T47D (cell line): Measurements from ENCODE around the gene CNOT3.

Experiments
- DNase-seq, 2 experiments: peaks; one replicate each; pipeline versions ENCODE4 v3.0.0 to v3.0.0-alpha.2; 2011 to 2012; ENCODE audit warnings: low read depth in 1 of 2, low spot score in 1 of 2
- JUND ChIP-seq: IDR thresholded peaks from 2 replicates; pipeline ENCODE4 v1.6.1; 2012; ENCODE audit warnings: low read depth
- in situ Hi-C: cut with HindIII; loops from 2 replicates; pipeline ENCODE4 v1.10.0; 2016; ENCODE audit warnings: low sequenced_read_pairs, low pct_unique_long_range_greater_than_20kb

The CNOT3 gene

GRCh38 chr19:54105796-54106195 lies 31.8 kb upstream of the CNOT3 start:
- TF ChIP-seq JUND: no peak
- no peak for DNase-seq
- in situ Hi-C loops: no loop called here

- no peak for DNase-seq
- in situ Hi-C loops: no loop called here
- TF ChIP-seq JUND: no peak
Observed at GRCh38 chr19:54106716-54107115, 30.8 kb upstream of the CNOT3 start.

GRCh38 chr19:54107876-54108490 lies 29.6 kb upstream of the CNOT3 start:
- in situ Hi-C loops: no loop called here
- no peak for DNase-seq
- TF ChIP-seq JUND: no peak

- no peak for TF ChIP-seq JUND
- no peak for DNase-seq
- in situ Hi-C loops: no loop called here
Observed at GRCh38 chr19:54108496-54108895, 29.1 kb upstream of the CNOT3 start.

GRCh38 chr19:54109651-54110050 lies 27.9 kb upstream of the CNOT3 start:
- in situ Hi-C loops: no loop called here
- no peak for DNase-seq
- TF ChIP-seq JUND: no peak

- no peak for TF ChIP-seq JUND
- in situ Hi-C loops: no loop called here
- DNase-seq: peak; percentile 29 to 52
Observed at GRCh38 chr19:54114340-54115108, 23.0 kb upstream of the CNOT3 start.

- no peak for TF ChIP-seq JUND
- DNase-seq: peak; percentile 89 to 98
- in situ Hi-C loops: no loop called here
Observed at GRCh38 chr19:54115109-54116063, 22.2 kb upstream of the CNOT3 start, which contains the start of the genes PRPF31 and TFPT. TSS of gene PRPF31 (plus strand) at chr19:54115754. CDS start at chr19:54118279, 2,525 bp downstream. TSS of gene TFPT (minus strand) at chr19:54115657. CDS start at chr19:54115269, 388 bp downstream.

- no peak for DNase-seq
- in situ Hi-C loops: no loop called here
- TF ChIP-seq JUND: no peak
Observed at GRCh38 chr19:54121259-54121658, 16.3 kb upstream of the CNOT3 start.

GRCh38 chr19:54123682-54124081 lies 13.9 kb upstream of the CNOT3 start:
- DNase-seq: no peak
- no peak for TF ChIP-seq JUND
- in situ Hi-C loops: no loop called here

- TF ChIP-seq JUND: no peak
- no peak for DNase-seq
- in situ Hi-C loops: no loop called here
Observed at GRCh38 chr19:54124393-54124792, 13.2 kb upstream of the CNOT3 start.

GRCh38 chr19:54125713-54126112 lies 11.8 kb upstream of the CNOT3 start:
- no peak for TF ChIP-seq JUND
- no peak for DNase-seq
- in situ Hi-C loops: no loop called here

GRCh38 chr19:54127688-54128440 lies 9.7 kb upstream of the CNOT3 start:
- DNase-seq: no peak
- no peak for TF ChIP-seq JUND
- in situ Hi-C loops: no loop called here
